HCT116 (cell line): Measurements from ENCODE around the gene LCNL1. TPM values are rescaled to one million over a fixed set of nuclear protein-coding genes. Genes with fewer than 3 reads are reported as not detected.

Experiments used
- ATAC-seq: fragments of 200-7000 bp; cut with Tn5 transposase; 2 replicates; pipeline ENCODE4 v1.9.1; 2020; ENCODE audit warnings: mild to moderate bottlenecking, moderate library complexity
- BruUV-seq: library from RNA; stranded (reverse); fragments of 400-500 nt; replicated peaks from 2 replicates; lab custom pipeline; 2021; lab: Mats Ljungman, UMichigan
- CTCF ChIA-PET: fragments of 300-600 bp; sonication (Branson Sonifier 250); formaldehyde crosslinking; loops from one replicate; lab custom pipeline; 2021; ENCODE audit warnings: antibody characterized with exemption; lab: Charles Lee
- POLR2A ChIA-PET: fragments of 300-600, 350-600 bp; sonication (Branson Sonifier 250); formaldehyde crosslinking; loops from one replicate; lab custom pipeline; 2021; ENCODE audit warnings: antibody characterized with exemption; lab: Charles Lee
- RAD21 ChIA-PET, 2 experiments: fragments of 300-600 bp; sonication (Branson Sonifier 250); formaldehyde crosslinking; loops; one replicate each; lab custom pipeline; 2023; ENCODE audit warnings: low total read pairs in 2 of 2; ENCODE audit not compliant: uncharacterized antibody in 2 of 2, unreplicated experiment in 2 of 2, low non-redundant PET in 1 of 2; lab: Charles Lee
- DNase-seq: peaks from one replicate; pipeline ENCODE4 v3.0.0-alpha.2; 2010; ENCODE audit warnings: low read depth, low spot score
- H2AFZ ChIP-seq: fragments of 200-600 bp; shearing (Covaris generic), sonication (generic); 2 replicates; pipeline ENCODE4 v1.6.1; 2017; ENCODE audit warnings: low read depth, mixed run types, mixed read lengths, antibody characterized with exemption, low read length; ENCODE audit not compliant: poor library complexity, severe bottlenecking
- H3K27ac ChIP-seq: 2 replicates; pipeline ENCODE4 v1.5.1; 2012; ENCODE audit warnings: low read depth, low read length
- H3K27me3 ChIP-seq: fragments of 200-600 bp; sonication (generic); 2 replicates; pipeline ENCODE4 v1.6.1; 2016; ENCODE audit warnings: mixed run types, low read length, mixed read lengths; ENCODE audit not compliant: insufficient read depth
- H3K36me3 ChIP-seq, 2 experiments: fragments of 200-500 bp in 1 of 2; fragments of 200-600 bp in 1 of 2; sonication (Bioruptor generic) in 1 of 2; sonication (generic) in 1 of 2; 2 replicates each; pipeline versions ENCODE4 v1.5.1 to v1.6.1; 2014 to 2016; ENCODE audit warnings: low read length in 2 of 2, inconsistent platforms in 1 of 2, mixed read lengths in 1 of 2, mixed run types in 1 of 2; ENCODE audit not compliant: insufficient read depth in 2 of 2, control insufficient read depth in 1 of 2
- H3K4me1 ChIP-seq, 2 experiments: fragments of 200-600 bp in 1 of 2; sonication (generic) in 1 of 2; 2 replicates each; pipeline versions ENCODE4 v1.5.1 to v1.6.1; 2012 to 2017; ENCODE audit warnings: low read length in 2 of 2, inconsistent platforms in 1 of 2, mild to moderate bottlenecking in 1 of 2, mixed read lengths in 1 of 2, mixed run types in 1 of 2, moderate library complexity in 1 of 2; ENCODE audit not compliant: insufficient read depth in 2 of 2, control insufficient read depth in 1 of 2
- H3K4me2 ChIP-seq: fragments of 200-600 bp; sonication (generic); 2 replicates; pipeline ENCODE4 v1.6.1; 2017; ENCODE audit warnings: mixed run types, low read length, mixed read lengths
- H3K4me3 ChIP-seq, 2 experiments: fragments of 200-600 bp in 1 of 2; sonication (generic) in 1 of 2; replicated peaks in 1 of 2; 2 replicates each; pipeline ENCODE4 v1.5.1; 2011 to 2016; ENCODE audit warnings: low read length in 2 of 2, control low read depth in 1 of 2, low read depth in 1 of 2, mild to moderate bottlenecking in 1 of 2, mixed read lengths in 1 of 2, mixed run types in 1 of 2
- H3K79me2 ChIP-seq: fragments of 200-600 bp; sonication (generic); 2 replicates; pipeline ENCODE4 v1.6.1; 2017; ENCODE audit warnings: mild to moderate bottlenecking, mixed run types, low read length, moderate library complexity, mixed read lengths; ENCODE audit not compliant: insufficient read depth
- H3K9ac ChIP-seq: fragments of 200-600 bp; sonication (generic); 2 replicates; pipeline ENCODE4 v1.6.1; 2016; ENCODE audit warnings: low read length, mixed read lengths
- H3K9me2 ChIP-seq: fragments of 200-600 bp; sonication (generic), shearing (Covaris generic); 2 replicates; pipeline ENCODE4 v1.6.1; 2017; ENCODE audit warnings: mixed run types, mild to moderate bottlenecking, moderate library complexity; ENCODE audit not compliant: insufficient read depth
- H3K9me3 ChIP-seq, 2 experiments: fragments of 200-500 bp in 1 of 2; fragments of 200-600 bp in 1 of 2; sonication (Bioruptor generic) in 1 of 2; sonication (generic) in 1 of 2; 2 replicates each; pipeline ENCODE4 v1.6.1; 2014 to 2017; ENCODE audit warnings: low read length in 2 of 2, mixed read lengths in 2 of 2, inconsistent platforms in 1 of 2, low read depth in 1 of 2, mild to moderate bottlenecking in 1 of 2, mixed run types in 1 of 2, moderate library complexity in 1 of 2; ENCODE audit not compliant: control insufficient read depth in 1 of 2, insufficient read depth in 1 of 2
- H4K20me1 ChIP-seq: fragments of 200-600 bp; sonication (generic), shearing (Covaris generic); 2 replicates; pipeline ENCODE4 v1.6.1; 2017; ENCODE audit warnings: mixed run types, mild to moderate bottlenecking, moderate library complexity; ENCODE audit not compliant: insufficient read depth
- CTCF ChIP-seq, 3 experiments: fragments of 200-600 bp in 1 of 3; sonication (generic) in 1 of 3; IDR thresholded peaks in 2 of 3; conservative IDR thresholded peaks in 1 of 3; 2 replicates each; pipeline ENCODE4 v1.5.1; 2012 to 2017; ENCODE audit warnings: low read depth in 2 of 3, low read length in 2 of 3, antibody characterized with exemption in 1 of 3, borderline replicate concordance in 1 of 3, control low read depth in 1 of 3, mild to moderate bottlenecking in 1 of 3, mixed read lengths in 1 of 3, mixed run types in 1 of 3, moderate library complexity in 1 of 3; ENCODE audit not compliant: insufficient read depth in 1 of 3
- ELF1 ChIP-seq: IDR thresholded peaks from 2 replicates; pipeline ENCODE4 v1.6.1; 2012; ENCODE audit warnings: low read depth, borderline replicate concordance
- EZH2 ChIP-seq: fragments of 200-600 bp; sonication (generic); IDR thresholded peaks from 2 replicates; pipeline ENCODE4 v1.6.1; 2017; ENCODE audit warnings: antibody characterized with exemption, mixed run types
- JUND ChIP-seq: IDR thresholded peaks from 2 replicates; pipeline ENCODE4 v1.6.1; 2012
- MAX ChIP-seq: IDR thresholded peaks from 2 replicates; pipeline ENCODE4 v1.6.1; 2012
- POLR2AphosphoS5 ChIP-seq: IDR thresholded peaks from 2 replicates; pipeline ENCODE4 v1.6.1; 2011; ENCODE audit warnings: mild to moderate bottlenecking, low read depth, low read length, moderate library complexity
- TCF7L2 ChIP-seq: IDR thresholded peaks from 2 replicates; pipeline ENCODE4 v1.7.0; 2011; ENCODE audit warnings: borderline replicate concordance, inconsistent platforms; ENCODE audit not compliant: insufficient read depth, insufficient read length; ENCODE audit errors: extremely low read depth
- YY1 ChIP-seq: IDR thresholded peaks from 2 replicates; pipeline ENCODE4 v1.6.1; 2011; ENCODE audit warnings: low read length, low read depth, moderate library complexity, mild to moderate bottlenecking; ENCODE audit not compliant: insufficient replicate concordance; ENCODE audit errors: extremely low read depth
- intact Hi-C: fragments of 100-400 bp; cut with micrococcal nuclease; formaldehyde crosslinking; loops from 2 replicates; pipeline ENCODE4 v1.10.0; 2022
- total RNA-seq: library from RNA; stranded (reverse); gene quantifications from one replicate; pipeline ENCODE4 v1.2.1, GENCODE V29; 2021; ENCODE audit not compliant: unreplicated experiment

Gene LCNL1
- total RNA-seq, 1 experiment from 2014 or later: 0.44 TPM

GRCh38 chr9:137018761-137019559 is 36.2 kb downstream of the LCNL1 start (continued):
- TF ChIP-seq TCF7L2: no peak
- TF ChIP-seq EZH2: no peak
- no peak for TF ChIP-seq YY1
- TF ChIP-seq MAX: no peak
- TF ChIP-seq JUND: no peak
- TF ChIP-seq ELF1: no peak
- TF ChIP-seq, all 23 proteins: peak for 0

- BruUV-seq: no TSS peak
- CTCF ChIA-PET: interaction anchor here (1.1 kb wide), 1 partner anchor 9 kb away, joined by 4 read pairs; no protein-coding TSS in a partner anchor
Observed at GRCh38 chr9:137019891-137020683, 37.3 kb downstream of the LCNL1 start.

More at GRCh38 chr9:137019891-137020683, 37.3 kb downstream of the LCNL1 start:
- TF ChIP-seq MAX (no peak), CTCF (IDR thresholded peaks at IDR 0.05 in 2 of 3, conservative IDR thresholded peaks at IDR 0.05 in 1 of 3; ENCODE audit: borderline replicate concordance in 1 of 3, insufficient read depth in 1 of 3, low read depth in 2 of 3, low read length in 2 of 3) (no peak), POLR2AphosphoS5 (no peak)
- Histone ChIP-seq H3K9me2 (no peaks in the 10 kb centered on the region), H3K4me3 (no peak overlapping the region), H3K4me2 (no peak overlapping the region), H3K27me3 (no peaks in the 10 kb centered on the region), H3K9me3 (no peaks in the 10 kb centered on the region), H3K4me1 (peaks cover 8 to 16% of the 10 kb centered on the region in 2 experiments; a peak in 3 of 4 replicates), H3K9ac (no peak overlapping the region), H3K79me2 (peaks cover 6% of the 10 kb centered on the region), H3K27ac (no peak overlapping the region), H2AFZ (no peak overlapping the region), H4K20me1 (no peaks in the 10 kb centered on the region), H3K36me3 (peaks cover 18 to 19% of the 10 kb centered on the region in 2 experiments; a peak in 3 of 4 replicates)
- no peak for ATAC-seq
- POLR2A ChIA-PET: no interaction called here
- no peak for DNase-seq
- intact Hi-C loops: no loop called here
- RAD21 ChIA-PET: no interaction called here
